GM13977 (cell line): ENCODE measurements around the gene PATE3.

Source experiments
- DNase-seq: peaks from one replicate; pipeline ENCODE4 v3.0.0; 2012; ENCODE audit warnings: low spot score
- in situ Hi-C: fragments of 300-500 bp; cut with MboI; formaldehyde crosslinking; loops from one replicate; pipeline ENCODE4 v1.12.0; 2022; ENCODE audit warnings: low sequenced_read_pairs, low pct_unique_long_range_greater_than_20kb, mixed read lengths, inconsistent platforms; ENCODE audit not compliant: unreplicated experiment
- TF ChIP-seq, protein P1 (sequence below): IDR thresholded peaks from 2 replicates; pipeline ENCODE4 v1.5.1; 2012; ENCODE audit warnings: mild to moderate bottlenecking, control low read depth; ENCODE audit not compliant: insufficient read depth; ENCODE audit errors: extremely low read depth, missing control alignments

The PATE3 gene, protein sequence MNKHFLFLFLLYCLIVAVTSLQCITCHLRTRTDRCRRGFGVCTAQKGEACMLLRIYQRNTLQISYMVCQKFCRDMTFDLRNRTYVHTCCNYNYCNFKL

DNA sequence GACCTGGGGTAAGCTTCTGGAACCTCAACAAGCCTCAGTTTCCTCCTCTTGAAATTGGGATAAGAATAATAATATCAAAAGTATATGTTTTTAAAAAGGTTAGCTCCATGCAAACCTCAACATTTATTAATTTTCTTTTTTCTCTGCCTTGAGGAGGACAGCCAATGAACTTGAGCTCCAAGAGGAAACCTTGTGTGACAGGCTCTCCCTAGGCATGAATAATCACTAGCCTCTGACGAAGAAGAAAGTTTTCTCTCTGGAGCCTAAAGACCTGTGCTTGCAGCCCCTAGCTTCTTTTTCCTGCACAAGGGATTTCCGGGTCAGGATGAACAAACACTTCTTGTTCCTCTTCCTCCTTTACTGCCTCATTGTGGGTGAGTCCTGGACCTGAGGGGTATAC, at the start of gene PATE3:
Gene PATE3, plus strand, starts transcription at position 301 of the 400 bp plus-strand sequence. Its CDS starts 25 bp downstream, at position 326.
- TF ChIP-seq, protein P1, sequence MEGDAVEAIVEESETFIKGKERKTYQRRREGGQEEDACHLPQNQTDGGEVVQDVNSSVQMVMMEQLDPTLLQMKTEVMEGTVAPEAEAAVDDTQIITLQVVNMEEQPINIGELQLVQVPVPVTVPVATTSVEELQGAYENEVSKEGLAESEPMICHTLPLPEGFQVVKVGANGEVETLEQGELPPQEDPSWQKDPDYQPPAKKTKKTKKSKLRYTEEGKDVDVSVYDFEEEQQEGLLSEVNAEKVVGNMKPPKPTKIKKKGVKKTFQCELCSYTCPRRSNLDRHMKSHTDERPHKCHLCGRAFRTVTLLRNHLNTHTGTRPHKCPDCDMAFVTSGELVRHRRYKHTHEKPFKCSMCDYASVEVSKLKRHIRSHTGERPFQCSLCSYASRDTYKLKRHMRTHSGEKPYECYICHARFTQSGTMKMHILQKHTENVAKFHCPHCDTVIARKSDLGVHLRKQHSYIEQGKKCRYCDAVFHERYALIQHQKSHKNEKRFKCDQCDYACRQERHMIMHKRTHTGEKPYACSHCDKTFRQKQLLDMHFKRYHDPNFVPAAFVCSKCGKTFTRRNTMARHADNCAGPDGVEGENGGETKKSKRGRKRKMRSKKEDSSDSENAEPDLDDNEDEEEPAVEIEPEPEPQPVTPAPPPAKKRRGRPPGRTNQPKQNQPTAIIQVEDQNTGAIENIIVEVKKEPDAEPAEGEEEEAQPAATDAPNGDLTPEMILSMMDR = no peak
- in situ Hi-C loops = no loop called here
- DNase-seq = no peak

DNA sequence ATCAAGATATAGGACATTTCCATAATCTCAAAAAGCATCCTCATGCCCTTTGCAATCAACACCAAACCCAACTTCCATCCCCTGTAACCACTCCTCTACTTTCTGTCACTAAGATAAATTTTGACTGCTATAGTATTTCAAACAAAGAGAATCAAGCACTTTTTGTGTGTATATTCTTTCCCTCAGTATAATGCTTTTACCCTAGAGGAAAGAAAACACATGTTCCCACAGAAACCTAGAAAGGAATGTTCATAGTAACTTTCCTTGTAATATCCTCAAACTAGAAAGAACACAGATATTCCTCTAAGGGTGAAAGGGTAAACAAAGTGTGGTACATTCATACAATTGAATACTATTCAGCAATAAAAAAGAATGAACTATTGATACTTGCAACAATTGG, 47.3 kb upstream of the PATE3 start:
- TF ChIP-seq, protein P1 = no peak
- in situ Hi-C loops = no loop called here
- DNase-seq = no peak

DNA sequence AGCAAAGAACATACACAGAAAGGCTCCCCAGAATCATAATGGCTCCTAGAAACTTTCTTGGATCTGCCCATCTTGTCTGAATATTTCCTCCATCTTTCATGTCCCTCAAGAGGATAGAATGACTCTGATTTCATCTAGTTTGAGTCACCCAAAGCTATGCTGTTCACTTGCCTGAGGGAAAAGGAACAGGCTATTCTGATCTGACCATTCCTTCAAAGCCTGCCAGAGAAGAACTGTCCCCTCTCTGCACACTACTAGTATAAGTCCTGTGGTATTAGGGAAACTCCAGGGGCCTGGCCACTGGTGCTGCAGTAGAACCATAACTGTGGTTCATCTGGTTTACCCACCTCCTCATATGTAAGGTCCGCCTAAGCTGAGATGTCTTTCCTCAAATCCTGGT, 44.2 kb upstream of the PATE3 start:
- TF ChIP-seq, protein P1 = no peak
- no peak for DNase-seq
- in situ Hi-C loops = no loop called here

- in situ Hi-C loops = no loop called here
- TF ChIP-seq, protein P1 = no peak
Observed at GRCh38 chr11:125745979-125746378, 41.9 kb upstream of the PATE3 start, which contains the start of gene PATE1. PATE1 (plus strand) TSS chr11:125746279; CDS start chr11:125746305, 26 bp downstream.

DNA sequence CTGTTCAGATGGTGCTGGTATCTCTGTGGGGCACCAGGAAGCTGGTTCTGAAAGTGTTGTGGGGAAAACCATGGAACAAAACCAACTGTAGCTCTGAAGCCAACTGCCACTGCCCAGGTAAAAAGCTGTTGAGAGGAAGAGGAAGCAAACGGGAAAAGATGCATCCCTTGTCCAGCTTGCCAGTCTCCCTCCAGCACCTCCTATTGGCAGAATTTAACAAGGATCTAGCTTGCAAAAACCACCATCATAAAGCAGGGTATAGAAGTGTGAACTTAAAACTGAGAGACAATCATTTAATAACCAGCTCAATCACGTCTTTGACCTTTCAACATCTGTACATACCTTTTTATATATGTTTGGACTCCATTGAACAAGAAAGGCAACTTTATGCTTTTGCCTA, 37.3 kb upstream of the PATE3 start:
- no peak for DNase-seq
- TF ChIP-seq, protein P1 = no peak
- in situ Hi-C loops = no loop called here

More at GRCh38 chr11:125745979-125746378, 41.9 kb upstream of the PATE3 start, which contains the start of gene PATE1:
- no peak for DNase-seq

DNA sequence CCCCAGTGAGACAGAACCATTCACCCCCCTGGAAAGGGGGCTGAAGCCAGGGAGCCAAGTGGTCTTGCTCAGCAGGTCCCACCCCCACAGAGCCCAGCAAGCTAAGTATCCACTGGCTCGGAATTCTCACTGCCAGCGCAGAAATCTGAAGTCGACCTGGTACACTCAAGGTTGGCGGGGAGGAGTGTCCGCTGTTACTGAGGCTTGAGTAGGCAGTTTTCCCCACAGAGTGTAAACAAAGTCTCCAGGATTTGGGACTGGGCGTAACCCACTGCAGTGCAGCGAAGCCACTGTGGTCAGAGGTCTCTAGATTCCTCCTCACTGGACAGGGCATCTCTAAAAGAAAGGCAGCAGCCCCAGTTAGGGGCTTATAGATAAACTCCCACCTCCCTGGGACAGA, 31.9 kb upstream of the PATE3 start:
- in situ Hi-C loops = no loop called here
- TF ChIP-seq, protein P1 = no peak
- DNase-seq = no peak
